Endothelial cell of umbilical vein (primary cell): ENCODE measurements around the gene ZBTB18.
"Not testable (repeated sequence)": the region's sequence is repeated elsewhere in the genome, so short reads cannot be mapped to it uniquely, and the experiment has no call there.

Experiments used
- CTCF ChIP-seq, 2 donors: IDR thresholded peaks; 1 replicate in 1 of 2; 2 replicates in 1 of 2; pipeline ENCODE4 v1.5.1; 2011; ENCODE audit warnings: low read length in 2 of 2, mild to moderate bottlenecking in 2 of 2, moderate library complexity in 2 of 2, control low read depth in 1 of 2, inconsistent platforms in 1 of 2, low read depth in 1 of 2; ENCODE audit not compliant: insufficient read depth in 1 of 2; ENCODE audit errors: extremely low read depth in 1 of 2
- EZH2 ChIP-seq: IDR thresholded peaks from 2 replicates; pipeline ENCODE4 v1.6.1; 2012; ENCODE audit warnings: borderline replicate concordance, low read depth, mild to moderate bottlenecking, moderate library complexity, low read length, inconsistent platforms; ENCODE audit not compliant: severe bottlenecking
- FOS ChIP-seq: IDR thresholded peaks from 2 replicates; pipeline ENCODE4 v1.6.1; 2011; ENCODE audit warnings: mild to moderate bottlenecking, low read length, moderate library complexity, borderline replicate concordance; ENCODE audit not compliant: insufficient read depth
- MYC ChIP-seq: IDR thresholded peaks from one replicate; pipeline ENCODE4 v1.6.1; 2011; ENCODE audit warnings: mild to moderate bottlenecking, low read depth, low read length
- POLR2A ChIP-seq: IDR thresholded peaks from 2 replicates; pipeline ENCODE4 v1.6.1; 2012; ENCODE audit warnings: low read depth, mild to moderate bottlenecking, control low read depth, low read length

GRCh38 chr1:244046254-244046653 is 4.8 kb upstream of the ZBTB18 start:
- not testable (repeated sequence) for TF ChIP-seq CTCF (IDR thresholded peaks at IDR 0.05; ENCODE audit: extremely low read depth in 1 of 2, insufficient read depth in 1 of 2, low read depth in 1 of 2, low read length in 2 of 2); EZH2; MYC; FOS; POLR2A
